ENCODE measurements around the gene TMEM52.

Gene TMEM52

DNA sequence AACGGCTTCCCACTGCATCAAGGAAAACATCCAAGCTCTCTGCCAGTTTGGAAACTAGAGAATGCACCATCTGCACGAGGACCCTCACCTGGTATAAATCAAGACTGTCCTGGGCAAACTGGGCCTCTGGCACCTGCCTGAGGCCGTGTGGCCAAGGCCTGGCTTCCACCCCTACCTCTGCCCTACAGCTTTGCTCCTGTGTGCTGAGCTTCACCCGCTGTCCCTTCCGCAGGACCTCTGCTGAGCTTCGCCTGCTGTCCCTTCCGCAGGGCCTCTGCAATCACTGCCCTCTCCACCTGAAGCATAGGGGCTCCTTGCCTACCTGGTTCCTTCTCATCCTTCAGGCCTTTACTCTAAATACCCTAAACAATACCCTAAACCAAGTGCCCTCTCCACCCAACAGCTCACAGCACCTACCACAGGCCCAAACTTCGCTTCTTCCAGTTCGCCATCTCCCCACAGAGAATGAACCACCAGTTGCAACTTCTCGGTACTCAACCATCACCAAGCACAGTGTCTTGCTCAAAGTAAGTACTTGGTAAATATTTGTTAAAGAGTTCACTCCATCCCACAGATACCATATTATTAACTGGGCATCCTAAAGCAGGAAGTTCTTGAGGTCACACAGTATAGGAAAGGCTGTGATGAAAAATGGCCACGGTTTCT is 46.6 kb downstream of the TMEM52 start:
- Histone ChIP-seq H3K9ac (ENCODE audit: low read length) (no peak overlapping the region), H3F3A (ENCODE audit: insufficient read depth, low read length) (no peaks in the 10 kb centered on the region), H3K27me3 (replicated peaks; ENCODE audit: insufficient read depth, low read length) (no peaks in the 10 kb centered on the region), H3K9me3 (replicated peaks; ENCODE audit: insufficient read depth, low read length) (no peaks in the 10 kb centered on the region), H3K27ac (ENCODE audit: low read length) (no peak overlapping the region), H3K36me3 (replicated peaks; ENCODE audit: insufficient read depth, low read length) (peaks cover 4% of the 10 kb centered on the region; the same call in 1 of the 2 replicates), H3K4me1 (ENCODE audit: low read length) (no peaks in the 10 kb centered on the region), H3K9me2 (replicated peaks; ENCODE audit: insufficient read depth, low read length) (no peaks in the 10 kb centered on the region), H4K20me1 (ENCODE audit: insufficient read depth, low read length) (peaks cover 21% of the 10 kb centered on the region), H3K79me2 (ENCODE audit: low read length) (peaks cover 96% of the 10 kb centered on the region), H3K4me3 (ENCODE audit: low read length) (no peak overlapping the region), H2AFZ (ENCODE audit: low read length) (no peak overlapping the region), H3K4me2 (ENCODE audit: low read depth, low read length) (no peak overlapping the region)
- TF ChIP-seq, protein P1, sequence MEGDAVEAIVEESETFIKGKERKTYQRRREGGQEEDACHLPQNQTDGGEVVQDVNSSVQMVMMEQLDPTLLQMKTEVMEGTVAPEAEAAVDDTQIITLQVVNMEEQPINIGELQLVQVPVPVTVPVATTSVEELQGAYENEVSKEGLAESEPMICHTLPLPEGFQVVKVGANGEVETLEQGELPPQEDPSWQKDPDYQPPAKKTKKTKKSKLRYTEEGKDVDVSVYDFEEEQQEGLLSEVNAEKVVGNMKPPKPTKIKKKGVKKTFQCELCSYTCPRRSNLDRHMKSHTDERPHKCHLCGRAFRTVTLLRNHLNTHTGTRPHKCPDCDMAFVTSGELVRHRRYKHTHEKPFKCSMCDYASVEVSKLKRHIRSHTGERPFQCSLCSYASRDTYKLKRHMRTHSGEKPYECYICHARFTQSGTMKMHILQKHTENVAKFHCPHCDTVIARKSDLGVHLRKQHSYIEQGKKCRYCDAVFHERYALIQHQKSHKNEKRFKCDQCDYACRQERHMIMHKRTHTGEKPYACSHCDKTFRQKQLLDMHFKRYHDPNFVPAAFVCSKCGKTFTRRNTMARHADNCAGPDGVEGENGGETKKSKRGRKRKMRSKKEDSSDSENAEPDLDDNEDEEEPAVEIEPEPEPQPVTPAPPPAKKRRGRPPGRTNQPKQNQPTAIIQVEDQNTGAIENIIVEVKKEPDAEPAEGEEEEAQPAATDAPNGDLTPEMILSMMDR (IDR thresholded peaks at IDR 0.05; ENCODE audit: low read length) = no peak
- TF ChIP-seq EZH2phosphoT487 (IDR thresholded peaks at IDR 0.05; ENCODE audit: low read length) (no peak), EZH2 (optimal IDR thresholded peaks at IDR 0.05; ENCODE audit: low read depth, low read length) (no peak)
- DNase-seq = no peak

DNA sequence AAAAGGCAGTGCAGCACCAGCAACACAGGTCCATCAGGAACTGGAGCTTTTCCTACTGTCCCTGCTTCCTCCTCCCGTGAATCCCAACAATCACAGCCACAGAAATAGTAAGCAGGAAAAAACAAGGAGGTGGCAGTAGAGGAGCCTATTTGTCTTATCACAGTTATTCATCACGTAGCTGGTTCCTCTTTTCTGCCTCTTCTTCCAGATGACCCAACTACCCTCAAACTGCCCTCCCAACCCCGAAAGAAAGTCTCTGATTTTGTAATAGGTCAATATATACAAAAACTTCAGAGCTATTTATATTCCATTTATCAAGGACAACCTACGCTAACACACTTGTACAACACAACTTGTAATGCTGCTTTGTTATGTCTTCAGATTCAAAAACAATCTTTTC is 49.6 kb downstream of the TMEM52 start:
- Histone ChIP-seq H4K20me1 (ENCODE audit: insufficient read depth, low read length) (peaks cover 21% of the 10 kb centered on the region), H3K9ac (ENCODE audit: low read length) (no peak overlapping the region), H3K9me3 (replicated peaks; ENCODE audit: insufficient read depth, low read length) (no peaks in the 10 kb centered on the region), H2AFZ (ENCODE audit: low read length) (no peak overlapping the region), H3K4me3 (ENCODE audit: low read length) (no peak overlapping the region), H3K36me3 (replicated peaks; ENCODE audit: insufficient read depth, low read length) (no peaks in the 10 kb centered on the region; the same call in 1 of the 2 replicates), H3F3A (ENCODE audit: insufficient read depth, low read length) (no peaks in the 10 kb centered on the region), H3K4me2 (ENCODE audit: low read depth, low read length) (no peak overlapping the region), H3K27ac (ENCODE audit: low read length) (no peak overlapping the region), H3K79me2 (ENCODE audit: low read length) (peaks cover 99% of the 10 kb centered on the region), H3K9me2 (replicated peaks; ENCODE audit: insufficient read depth, low read length) (no peaks in the 10 kb centered on the region), H3K27me3 (replicated peaks; ENCODE audit: insufficient read depth, low read length) (no peaks in the 10 kb centered on the region), H3K4me1 (ENCODE audit: low read length) (no peaks in the 10 kb centered on the region)
- DNase-seq = no peak
- TF ChIP-seq EZH2phosphoT487 (IDR thresholded peaks at IDR 0.05; ENCODE audit: low read length) = no peak
- no peak for TF ChIP-seq EZH2 (optimal IDR thresholded peaks at IDR 0.05; ENCODE audit: low read depth, low read length)
- TF ChIP-seq, protein P1 (IDR thresholded peaks at IDR 0.05; ENCODE audit: low read length) = no peak
